GM10847 (cell line): ENCODE data around the gene TIGAR.

ENCODE experiments used
- POLR2A ChIP-seq: IDR thresholded peaks from 2 replicates; pipeline ENCODE4 v1.6.1; 2011; ENCODE audit not compliant: insufficient read length; ENCODE audit errors: extremely low read depth

The TIGAR gene

GRCh38 chr12:4289998-4290790 lies 30.8 kb upstream of the TIGAR start:
- TF ChIP-seq POLR2A: no peak

GRCh38 chr12:4292341-4293073 lies 28.5 kb upstream of the TIGAR start:
- TF ChIP-seq POLR2A: no peak

- no peak for TF ChIP-seq POLR2A
Measured at GRCh38 chr12:4293299-4293965, 27.6 kb upstream of the TIGAR start.

- no peak for TF ChIP-seq POLR2A
Measured at GRCh38 chr12:4293966-4294505, 27.0 kb upstream of the TIGAR start.

GRCh38 chr12:4296751-4297150 lies 24.3 kb upstream of the TIGAR start:
- TF ChIP-seq POLR2A: no peak

- TF ChIP-seq POLR2A: peak; percentile 13
Measured at GRCh38 chr12:4297617-4298016, 23.4 kb upstream of the TIGAR start.

- no peak for TF ChIP-seq POLR2A
Measured at GRCh38 chr12:4300883-4301282, 20.1 kb upstream of the TIGAR start.

GRCh38 chr12:4301932-4302501 lies 19.0 kb upstream of the TIGAR start:
- TF ChIP-seq POLR2A: no peak

GRCh38 chr12:4302881-4303280 lies 18.1 kb upstream of the TIGAR start:
- TF ChIP-seq POLR2A: no peak

GRCh38 chr12:4303750-4304149 lies 17.3 kb upstream of the TIGAR start:
- no peak for TF ChIP-seq POLR2A

- TF ChIP-seq POLR2A: no peak
Measured at GRCh38 chr12:4307593-4308333, 13.2 kb upstream of the TIGAR start.

GRCh38 chr12:4308334-4308950 lies 12.6 kb upstream of the TIGAR start:
- no peak for TF ChIP-seq POLR2A

GRCh38 chr12:4311776-4312175 lies 9.2 kb upstream of the TIGAR start:
- TF ChIP-seq POLR2A: no peak

- no peak for TF ChIP-seq POLR2A
Measured at GRCh38 chr12:4312251-4312650, 8.8 kb upstream of the TIGAR start.
